HG03565 (cell line): ENCODE results near the gene SATB2.

ENCODE experiments used
- ATAC-seq: cut with Tn5 transposase; IDR thresholded peaks from one replicate; pipeline ENCODE4 v1.9.1; 2021; ENCODE audit warnings: mild to moderate bottlenecking, moderate library complexity; ENCODE audit not compliant: unreplicated experiment

The SATB2 gene

DNA sequence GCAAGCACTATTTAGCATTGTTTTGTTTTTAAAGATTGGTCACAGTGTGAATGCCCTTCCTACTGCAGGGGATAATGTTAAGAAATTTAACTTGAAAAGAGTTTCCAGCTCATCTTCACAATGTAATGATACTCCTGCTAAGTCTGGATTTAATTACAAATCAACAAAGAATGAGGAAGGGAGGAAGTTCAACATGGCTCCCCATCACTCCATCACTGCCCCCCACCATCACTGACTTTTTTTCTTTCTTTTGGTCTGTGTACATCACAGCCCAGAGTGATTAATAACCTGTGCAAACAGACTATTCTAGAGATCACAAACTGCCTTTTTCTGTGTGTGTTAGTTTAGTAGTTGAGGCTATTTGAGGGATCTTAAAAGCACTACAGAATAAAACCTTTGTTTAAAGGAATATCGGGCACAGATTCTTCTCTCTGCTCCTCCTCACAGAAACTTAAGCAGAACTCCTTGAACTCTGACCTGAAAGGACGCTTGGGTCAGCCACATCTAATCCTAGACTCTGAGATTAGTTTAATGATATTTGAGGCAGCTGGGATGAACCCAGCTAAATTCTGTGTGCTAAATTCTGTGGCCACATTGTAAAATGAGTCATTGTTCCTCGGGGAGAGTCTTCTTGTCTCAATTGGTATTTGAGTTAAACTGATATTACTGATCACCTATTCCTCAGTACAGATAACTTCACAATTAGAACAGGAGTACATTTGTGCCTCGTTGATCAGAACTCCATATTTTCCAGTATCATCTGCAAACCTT lies 47.8 kb downstream of the SATB2 start:
- ATAC-seq, result no peak

DNA sequence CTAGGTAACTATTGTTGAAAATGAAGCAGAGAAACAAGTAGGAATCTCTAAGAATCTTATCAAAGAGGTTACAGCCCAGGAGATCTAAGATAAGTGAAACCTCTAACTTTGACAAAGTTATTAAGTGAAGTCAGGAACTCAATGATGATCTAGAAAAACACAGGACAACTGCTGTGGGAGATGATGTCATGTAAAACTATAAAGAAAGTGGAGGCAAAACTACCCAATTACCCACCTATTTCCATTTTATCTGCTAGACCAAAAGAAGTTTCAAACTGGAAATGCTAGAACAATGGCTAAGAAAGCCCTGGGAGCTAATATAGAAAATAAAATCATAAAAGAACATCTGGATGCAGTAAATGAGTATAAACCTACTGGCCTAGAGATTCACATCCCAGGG lies 50.3 kb downstream of the SATB2 start:
- ATAC-seq, result no peak

DNA sequence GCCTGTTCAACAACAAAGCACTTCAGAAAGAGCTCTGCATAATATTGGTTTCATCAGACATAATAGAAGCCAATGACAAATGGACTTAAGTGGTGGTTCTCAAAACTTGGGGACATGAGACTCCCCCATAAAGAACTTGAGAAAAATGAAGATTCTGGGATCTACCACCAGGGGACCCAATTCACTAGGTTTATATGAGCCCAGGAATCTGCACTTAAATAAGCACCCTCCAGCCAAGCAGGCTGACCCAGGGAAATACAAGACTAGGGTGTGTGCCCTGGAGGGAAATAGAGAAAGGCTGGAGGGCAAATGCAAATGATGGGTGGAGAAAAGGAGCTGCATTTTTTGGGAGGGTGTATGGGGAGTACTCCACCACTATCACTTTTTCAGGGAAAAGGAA lies 52.5 kb downstream of the SATB2 start:
- no peak for ATAC-seq

DNA sequence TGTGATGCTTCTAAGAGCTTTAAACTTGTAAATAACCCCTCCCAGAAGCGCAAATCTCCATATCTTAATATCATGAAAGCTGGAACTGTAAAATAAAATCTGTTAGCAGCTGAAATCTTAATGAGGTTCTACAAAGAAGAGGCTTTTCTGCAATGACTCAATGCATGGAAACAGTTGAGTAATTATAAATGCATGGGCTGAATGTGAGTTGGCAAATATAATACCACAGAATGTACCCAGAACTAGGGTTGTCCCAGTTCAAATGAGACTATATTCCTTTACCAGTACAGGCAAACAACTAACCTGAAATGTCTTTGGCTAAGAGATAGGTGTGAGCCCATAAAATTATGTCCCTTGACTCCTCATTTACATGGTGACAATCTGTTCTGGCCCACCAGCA lies 52.9 kb downstream of the SATB2 start:
- no peak for ATAC-seq

DNA sequence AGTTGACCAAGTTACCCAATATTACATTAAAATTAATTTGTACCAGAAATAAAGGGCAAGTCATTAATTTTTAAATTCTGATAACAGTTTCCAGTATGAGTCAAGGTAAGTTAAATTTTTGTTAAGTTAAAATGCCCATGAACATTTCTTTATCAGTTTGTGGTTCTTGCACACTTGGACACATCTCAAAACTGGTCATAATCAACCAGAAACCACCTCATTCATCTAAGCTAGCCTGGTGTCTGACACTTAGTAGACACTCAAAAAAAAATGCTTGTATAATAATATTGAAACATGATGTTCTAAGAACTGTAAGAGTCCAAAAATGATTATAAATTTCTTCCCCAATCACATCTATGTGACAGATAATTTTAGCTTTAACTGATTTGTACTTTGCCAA lies 62.4 kb downstream of the SATB2 start:
- ATAC-seq, result no peak

DNA sequence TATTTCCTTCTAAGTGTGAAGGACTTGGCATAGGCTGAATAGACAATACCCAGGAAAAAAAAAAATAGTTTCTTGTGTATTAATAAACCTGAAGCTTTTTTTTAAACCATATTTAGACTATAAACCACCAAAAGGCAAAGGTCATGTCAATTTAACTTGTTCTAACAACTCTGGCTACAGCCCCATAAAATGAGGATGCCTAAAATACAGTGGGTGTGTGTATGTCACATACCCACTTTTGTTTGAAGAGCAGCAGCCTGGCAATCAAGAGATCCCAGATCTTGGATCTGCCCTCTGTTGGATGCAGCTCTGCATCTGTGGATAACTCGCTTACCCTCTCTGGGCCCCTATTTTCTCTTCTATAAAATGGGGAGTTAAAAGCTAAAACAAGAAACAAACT lies 65.4 kb downstream of the SATB2 start:
- ATAC-seq, result no peak

DNA sequence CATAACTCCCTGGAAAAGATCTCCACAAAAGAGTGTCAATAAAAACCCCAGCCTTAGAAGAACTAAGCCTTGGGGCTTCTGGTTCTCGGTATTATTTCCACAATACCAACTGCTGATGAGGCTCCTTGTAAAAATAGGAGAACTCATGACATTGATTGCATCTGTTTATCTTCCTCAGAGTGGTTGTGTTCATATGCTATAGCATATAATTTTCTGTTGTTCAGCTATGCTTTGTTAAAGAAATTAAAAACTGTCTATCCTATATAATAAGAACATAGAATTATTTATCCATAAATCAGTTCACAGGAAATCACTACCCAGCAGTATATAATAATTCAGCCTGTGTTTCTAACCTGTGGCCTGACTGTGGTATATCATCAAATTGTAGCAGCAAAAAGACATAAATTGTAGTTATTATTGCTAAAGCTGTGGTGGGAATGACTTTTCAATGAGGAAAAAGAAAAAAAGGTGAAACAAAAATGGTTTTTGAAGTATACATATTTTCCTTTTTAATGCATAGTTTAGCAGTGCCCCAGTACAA lies 68.9 kb downstream of the SATB2 start:
- no peak for ATAC-seq

DNA sequence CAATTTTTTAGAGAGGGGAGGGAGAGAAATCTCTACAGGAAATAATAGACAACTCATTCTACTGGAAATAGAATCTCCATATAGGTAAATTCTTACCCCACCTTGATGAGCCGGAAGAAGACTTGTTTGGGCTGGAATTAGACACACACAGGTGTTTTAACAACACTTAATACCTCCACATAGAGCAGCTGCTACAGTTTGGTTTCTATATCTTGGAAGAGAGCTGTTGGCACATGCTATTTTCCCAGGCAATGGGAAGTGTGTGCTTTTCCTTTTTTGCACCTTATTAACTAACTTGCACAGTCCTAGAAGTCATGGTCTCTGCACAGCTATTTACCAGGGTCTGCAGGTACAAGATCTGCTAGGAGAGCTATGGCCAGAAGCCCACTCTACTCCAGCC lies 73.7 kb downstream of the SATB2 start:
- no peak for ATAC-seq

DNA sequence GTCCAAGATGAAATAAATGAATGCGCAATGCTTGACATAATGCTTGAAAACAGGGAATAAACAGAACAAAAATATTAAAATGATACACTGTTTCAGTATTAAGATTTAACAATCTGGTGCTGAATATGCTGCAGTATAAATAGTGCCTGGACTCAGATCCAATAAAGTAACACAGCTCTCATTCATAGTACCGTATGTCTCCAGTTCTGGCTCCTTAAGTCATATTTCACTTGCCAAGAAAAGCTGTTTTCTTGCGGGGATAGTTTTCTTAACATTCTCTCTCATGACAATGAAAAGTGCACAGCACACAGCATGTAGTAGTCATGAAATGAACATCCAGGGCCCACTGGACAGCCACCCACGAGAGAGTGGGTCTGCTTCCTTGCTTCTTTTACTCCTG lies 74.7 kb downstream of the SATB2 start:
- ATAC-seq, result no peak

DNA sequence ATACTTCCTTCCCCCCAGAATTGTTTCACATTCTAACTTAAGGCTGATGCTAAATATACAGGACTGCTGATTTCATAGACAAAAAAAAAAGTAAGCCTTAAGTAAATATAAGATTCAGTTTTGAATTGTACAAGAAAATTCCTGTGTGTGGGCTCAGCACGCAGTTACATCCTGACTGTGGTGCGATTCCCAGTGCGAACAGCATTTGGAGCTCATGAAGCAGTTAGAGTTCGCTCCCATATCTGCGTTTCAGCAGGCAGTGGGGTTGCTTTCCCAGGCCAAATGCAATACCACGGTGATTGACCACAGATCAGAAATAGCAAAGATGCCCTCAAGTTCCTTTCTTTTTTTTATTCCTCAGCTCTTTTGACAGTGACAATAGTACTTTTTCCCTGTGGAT lies 75.6 kb downstream of the SATB2 start:
- no peak for ATAC-seq

DNA sequence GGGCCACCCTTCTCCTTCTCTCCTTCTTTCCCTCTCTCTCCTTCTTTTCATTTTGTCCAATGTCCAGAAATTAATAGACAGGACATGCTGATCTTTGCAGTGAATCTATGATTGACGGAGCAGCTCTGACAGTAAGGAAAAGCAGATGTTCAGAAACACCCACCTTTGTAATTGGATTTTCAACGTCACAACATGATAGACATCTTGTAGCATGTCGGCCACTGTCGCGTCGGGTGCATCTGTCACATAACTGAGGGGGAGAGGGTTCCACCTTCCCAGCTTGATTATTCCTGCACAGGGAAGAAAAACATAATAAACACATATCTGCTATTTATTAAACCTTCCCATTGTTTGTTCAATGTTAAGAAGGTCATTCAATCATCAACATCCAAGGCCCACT lies 76.2 kb downstream of the SATB2 start:
- no peak for ATAC-seq

DNA sequence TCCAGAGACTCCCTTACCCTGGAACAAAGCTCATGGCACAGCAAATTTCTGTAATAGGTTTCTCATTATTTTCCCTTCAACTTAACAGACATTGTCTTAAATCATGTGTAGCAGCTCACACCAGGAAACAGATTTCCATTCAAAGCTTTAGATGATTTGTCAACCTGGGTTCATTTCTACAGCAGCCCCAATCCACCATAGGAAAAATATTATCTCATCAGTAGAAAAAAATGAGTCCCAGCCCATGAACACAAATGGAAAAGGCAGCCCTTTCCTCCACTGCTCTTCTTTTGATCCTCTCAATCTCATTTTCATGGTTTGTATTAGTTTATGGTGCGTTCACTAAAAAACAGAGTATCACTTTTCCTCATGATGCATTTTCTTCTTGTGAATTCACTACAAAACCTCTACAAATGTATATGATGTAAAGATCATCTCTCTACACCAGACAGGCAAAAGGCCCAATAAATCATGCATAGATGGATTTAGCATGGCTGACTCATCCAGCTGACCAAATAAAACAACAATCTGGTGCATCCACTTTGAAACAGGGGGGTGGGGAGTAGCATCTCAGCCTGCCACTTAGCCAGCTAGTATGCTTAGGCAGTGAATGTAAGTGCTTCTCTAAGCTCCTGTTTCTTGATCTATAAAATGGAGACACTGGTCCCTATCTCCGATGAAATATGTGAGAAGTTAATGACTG lies 78.6 kb downstream of the SATB2 start:
- no peak for ATAC-seq

DNA sequence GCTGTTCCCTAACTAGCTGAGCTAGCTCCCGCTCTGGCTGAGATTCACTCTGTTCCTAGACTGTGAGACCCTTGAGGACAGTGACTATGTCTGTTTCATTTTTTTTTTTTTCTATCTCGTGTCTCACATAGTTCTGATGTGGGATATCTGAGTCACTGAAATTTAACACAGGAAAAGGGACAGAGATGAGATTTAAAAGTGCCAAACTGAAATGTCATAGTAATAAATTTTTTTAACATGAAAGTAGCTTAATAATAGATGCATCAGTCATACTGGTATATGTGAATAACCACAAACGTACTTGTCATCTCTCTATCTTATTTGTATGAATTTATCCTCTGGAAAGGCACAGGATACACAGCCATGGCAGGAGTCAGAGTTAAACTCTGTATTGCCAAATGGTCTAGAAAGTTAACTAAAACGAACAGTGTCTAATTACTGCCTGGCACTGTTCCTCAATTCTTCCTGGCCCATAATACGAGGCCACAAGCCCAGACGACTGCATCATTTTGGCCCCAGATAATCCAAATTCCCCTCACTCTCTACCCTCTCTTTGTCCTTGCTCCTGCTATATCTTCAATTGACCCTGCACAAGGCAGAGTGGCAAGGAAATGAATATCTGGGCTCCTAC lies 87.5 kb downstream of the SATB2 start:
- no peak for ATAC-seq

DNA sequence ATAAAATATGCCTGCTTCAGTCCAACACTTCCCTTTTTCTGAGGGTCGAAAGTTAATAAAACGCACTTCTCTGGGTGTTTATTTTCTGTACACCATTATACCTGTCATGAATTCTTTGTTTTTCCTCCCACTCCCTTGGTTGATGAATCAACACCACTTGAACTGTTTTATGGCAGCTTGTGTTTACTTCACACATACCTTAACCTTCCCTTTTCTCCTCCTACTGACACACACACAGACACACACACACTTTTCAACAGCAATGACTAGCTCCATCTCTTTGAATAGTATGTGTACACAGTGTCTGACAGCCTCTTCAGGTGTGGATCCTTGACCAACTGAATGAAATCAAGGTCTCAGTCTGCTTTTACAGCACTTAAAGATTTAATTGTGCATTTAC lies 91.3 kb downstream of the SATB2 start:
- no peak for ATAC-seq

DNA sequence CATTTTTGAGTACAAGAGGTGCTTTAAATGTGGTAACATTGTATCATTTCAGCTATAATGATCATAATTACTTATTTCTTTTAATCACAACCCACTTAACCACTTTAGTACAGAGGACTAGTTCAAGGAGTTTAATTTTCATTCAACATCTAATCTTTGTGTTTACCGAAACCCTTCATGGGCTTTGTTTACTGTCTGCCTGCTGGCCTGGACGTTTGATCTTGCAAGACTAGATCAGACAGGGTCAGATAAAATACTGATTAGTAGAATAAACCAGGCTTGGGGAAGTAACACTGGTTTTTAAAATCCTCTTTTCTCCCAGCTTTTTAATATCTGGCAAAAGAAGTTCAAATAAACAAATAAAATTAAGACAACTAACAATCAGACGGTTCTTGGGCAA lies 93.6 kb downstream of the SATB2 start:
- no peak for ATAC-seq

DNA sequence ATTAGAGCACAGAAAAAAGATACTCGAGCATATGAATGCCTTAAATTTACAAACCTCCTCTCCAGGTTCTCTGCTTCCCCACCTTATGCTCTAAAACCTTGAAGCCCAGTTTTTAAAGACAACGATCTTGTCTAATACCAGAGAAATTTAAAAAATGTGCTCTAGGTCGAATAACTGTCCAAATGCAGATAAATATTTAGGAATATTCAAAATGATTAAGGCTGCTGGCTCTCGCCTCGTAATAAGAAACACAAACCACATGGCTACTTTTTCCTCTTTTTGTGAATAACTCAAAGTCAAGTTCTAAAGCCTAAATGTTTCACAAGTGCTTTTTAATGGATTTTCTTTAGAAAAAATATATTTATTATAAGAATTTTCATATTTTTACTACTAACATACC lies 101.3 kb downstream of the SATB2 start:
- no peak for ATAC-seq

DNA sequence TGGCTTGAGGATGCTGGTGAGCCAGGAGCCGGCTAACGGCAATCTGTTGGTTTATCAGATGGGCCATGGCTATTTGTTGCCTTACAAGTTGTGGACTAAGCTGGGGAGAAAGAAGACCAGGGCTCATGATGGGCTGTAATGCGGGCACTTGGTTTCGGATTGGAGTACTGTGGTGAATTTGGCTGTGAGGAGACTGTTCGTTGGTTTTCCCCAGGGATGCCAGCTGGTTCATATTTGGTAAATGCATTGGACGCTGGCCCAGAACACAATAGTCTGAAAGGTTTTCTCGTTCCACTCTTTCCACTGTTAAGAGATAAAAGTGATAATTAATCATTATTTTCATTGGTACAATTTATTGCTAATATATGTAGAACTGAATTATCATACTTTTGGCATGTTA lies 108.9 kb downstream of the SATB2 start:
- no peak for ATAC-seq

DNA sequence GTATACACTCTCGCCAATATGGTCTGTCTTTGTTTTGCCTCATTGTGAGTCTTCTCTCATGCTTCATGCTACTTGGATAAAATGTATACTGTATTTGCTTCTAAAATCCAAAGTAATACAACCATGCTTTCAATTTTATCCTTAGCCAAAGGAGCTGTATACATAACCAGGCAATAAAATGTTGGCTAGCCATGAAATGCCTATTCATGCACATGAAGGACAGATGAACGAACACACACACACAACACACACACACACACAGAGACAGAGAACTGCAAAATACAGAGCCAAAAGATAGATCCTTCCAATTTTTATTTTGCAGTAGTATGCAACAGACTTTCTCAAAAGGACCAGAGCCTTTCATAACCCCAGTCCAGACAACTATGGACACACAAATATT lies 113.7 kb downstream of the SATB2 start:
- no peak for ATAC-seq

DNA sequence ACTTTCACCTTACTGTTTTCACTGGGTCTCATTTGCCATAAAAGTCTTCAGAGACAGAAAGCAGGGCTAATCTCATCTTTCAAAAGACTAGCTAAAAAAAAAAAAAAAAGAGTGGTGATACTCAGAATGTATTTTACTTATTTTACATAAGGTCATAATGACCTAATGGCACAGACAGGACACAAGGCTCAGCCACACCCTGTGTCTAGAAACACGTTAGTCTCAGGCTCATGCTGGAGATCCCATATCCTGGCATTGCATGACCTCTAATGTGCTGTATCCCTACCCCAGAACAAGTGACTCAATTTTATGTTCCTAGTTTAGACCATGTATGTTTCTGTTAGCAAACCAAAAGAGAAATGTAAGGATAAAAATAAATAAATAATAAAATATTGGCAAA lies 115.4 kb downstream of the SATB2 start:
- ATAC-seq, result no peak

DNA sequence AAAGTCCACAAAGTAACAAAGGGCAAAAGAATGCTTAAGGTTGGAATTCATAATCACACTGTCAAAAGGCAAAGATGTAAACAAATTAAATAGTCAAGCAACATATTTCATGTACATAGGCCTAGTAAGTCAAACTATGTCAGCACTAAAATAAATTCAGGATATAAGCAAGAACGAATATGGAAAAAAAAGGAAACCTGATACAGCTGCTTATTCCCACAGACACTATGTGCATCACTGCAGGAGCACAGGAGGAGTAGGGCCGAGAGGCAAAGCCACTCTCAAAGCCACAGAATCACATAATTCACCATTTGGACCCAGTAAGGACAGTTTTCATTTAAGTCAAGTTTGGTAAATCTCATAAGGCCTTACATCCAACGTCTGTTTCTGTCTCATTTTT lies 116.6 kb downstream of the SATB2 start:
- ATAC-seq, result no peak

DNA sequence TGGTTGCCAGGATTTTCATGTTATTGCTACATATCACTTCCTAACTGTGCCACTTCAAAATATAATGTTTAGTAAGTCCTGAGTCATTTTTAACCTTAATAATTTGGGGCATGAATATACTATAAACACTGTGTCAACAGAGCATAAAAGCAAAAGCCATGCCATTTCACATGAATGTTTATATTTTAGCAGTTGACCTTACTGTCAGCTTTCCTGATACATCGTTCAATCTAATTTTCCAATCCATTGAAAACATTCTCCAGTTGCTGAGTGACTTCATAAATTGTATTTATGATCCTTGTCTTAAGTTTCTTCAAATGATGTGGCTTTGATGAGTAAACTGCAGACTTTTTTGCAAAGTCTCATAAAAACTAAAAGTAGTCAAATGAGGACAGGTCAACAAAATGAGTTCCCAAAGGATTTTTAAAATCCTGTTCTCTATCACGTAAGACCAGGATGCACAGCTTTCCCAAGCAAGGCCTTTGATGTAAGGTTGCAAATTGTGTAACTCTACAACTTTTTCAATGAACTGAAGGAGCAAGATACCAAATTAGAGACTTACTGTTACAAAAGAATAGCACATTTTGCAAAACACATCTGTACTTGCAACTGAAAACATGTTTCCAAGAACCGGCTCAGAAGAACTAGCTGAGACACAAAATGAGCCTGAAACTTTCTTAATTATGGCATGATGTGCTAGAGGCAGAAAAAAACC lies 117.7 kb downstream of the SATB2 start:
- ATAC-seq, result no peak
